Measurements from ENCODE around the gene ADARB2.

The ADARB2 gene

GRCh38 chr10:1468811-1469210, 268.5 kb downstream of the ADARB2 start:
- DNase-seq (ENCODE audit: low read depth in 1 of 2, low spot score in 1 of 2), result no peak
- Histone ChIP-seq H3K27me3 (ENCODE audit: insufficient read depth, poor library complexity, severe bottlenecking) (no peaks in the 10 kb centered on the region), H3K4me3 (replicated peaks; ENCODE audit: insufficient read depth, low read length) (no peak overlapping the region), H3K27ac (replicated peaks) (no peak overlapping the region)
- no peak for TF ChIP-seq GABPA (IDR thresholded peaks at IDR 0.05; ENCODE audit: low read depth)
- TF ChIP-seq CTCF (IDR thresholded peaks at IDR 0.05; ENCODE audit: insufficient read depth, low read length), result no peak
- no peak for TF ChIP-seq POLR2AphosphoS5 (IDR thresholded peaks at IDR 0.05; ENCODE audit: low read depth)
- TF ChIP-seq REST (IDR thresholded peaks at IDR 0.05; ENCODE audit: insufficient replicate concordance, low read depth), result no peak
- TF ChIP-seq SPI1 (IDR thresholded peaks at IDR 0.05; ENCODE audit: borderline replicate concordance, low read depth), result no peak

- Histone ChIP-seq H3K4me3 (replicated peaks; ENCODE audit: insufficient read depth, low read length) (no peak overlapping the region), H3K27ac (replicated peaks) (no peak overlapping the region), H3K27me3 (ENCODE audit: insufficient read depth, poor library complexity, severe bottlenecking) (no peaks in the 10 kb centered on the region)
- DNase-seq (ENCODE audit: low read depth in 1 of 2, low spot score in 1 of 2), result no peak
- TF ChIP-seq GABPA (IDR thresholded peaks at IDR 0.05; ENCODE audit: low read depth) (no peak), SPI1 (IDR thresholded peaks at IDR 0.05; ENCODE audit: borderline replicate concordance, low read depth) (no peak), REST (IDR thresholded peaks at IDR 0.05; ENCODE audit: insufficient replicate concordance, low read depth) (no peak), CTCF (IDR thresholded peaks at IDR 0.05; ENCODE audit: insufficient read depth, low read length) (no peak), POLR2AphosphoS5 (IDR thresholded peaks at IDR 0.05; ENCODE audit: low read depth) (no peak)
These were observed 269.8 kb downstream of the ADARB2 start for GRCh38 chr10:1467334-1468076.

GRCh38 chr10:1465993-1466764, 271.1 kb downstream of the ADARB2 start:
- Histone ChIP-seq H3K27me3 (ENCODE audit: insufficient read depth, poor library complexity, severe bottlenecking) (no peaks in the 10 kb centered on the region), H3K4me3 (replicated peaks; ENCODE audit: insufficient read depth, low read length) (no peak overlapping the region), H3K27ac (replicated peaks) (no peak overlapping the region)
- TF ChIP-seq REST (IDR thresholded peaks at IDR 0.05; ENCODE audit: insufficient replicate concordance, low read depth) (no peak), POLR2AphosphoS5 (IDR thresholded peaks at IDR 0.05; ENCODE audit: low read depth) (no peak), SPI1 (IDR thresholded peaks at IDR 0.05; ENCODE audit: borderline replicate concordance, low read depth) (no peak), GABPA (IDR thresholded peaks at IDR 0.05; ENCODE audit: low read depth) (no peak), CTCF (IDR thresholded peaks at IDR 0.05; ENCODE audit: insufficient read depth, low read length) (no peak)
- DNase-seq (ENCODE audit: low read depth in 1 of 2, low spot score in 1 of 2), result no peak

Data from HL-60 (cell line).